PFSK-1 (cell line): ENCODE results near the gene FNIP2.

Experiments used
- FOXP2 ChIP-seq: optimal IDR thresholded peaks from 2 replicates; pipeline ENCODE3; 2011; ENCODE audit warnings: borderline replicate concordance, control low read depth, inconsistent platforms; ENCODE audit not compliant: insufficient read depth; ENCODE audit errors: extremely low read length, extremely low read depth
- POLR2AphosphoS5 ChIP-seq: IDR thresholded peaks from 2 replicates; pipeline ENCODE4 v1.6.1; 2012; ENCODE audit warnings: low read depth, mild to moderate bottlenecking, control low read depth, low read length, moderate library complexity
- REST ChIP-seq, 2 experiments: IDR thresholded peaks; 2 replicates each; pipeline versions ENCODE4 v1.6.1 to v1.8.0; 2011 to 2012; ENCODE audit warnings: low read depth in 2 of 2, low read length in 2 of 2, control low read depth in 1 of 2, inconsistent platforms in 1 of 2, mild to moderate bottlenecking in 1 of 2, moderate library complexity in 1 of 2; ENCODE audit not compliant: insufficient read depth in 1 of 2
- SIN3A ChIP-seq: IDR thresholded peaks from 2 replicates; pipeline ENCODE4 v1.6.1; 2012; ENCODE audit warnings: mild to moderate bottlenecking, low read length, moderate library complexity, borderline replicate concordance; ENCODE audit not compliant: insufficient read depth
- TAF1 ChIP-seq: IDR thresholded peaks from 2 replicates; pipeline ENCODE4 v1.6.1; 2012; ENCODE audit warnings: low read length, control low read depth, borderline replicate concordance; ENCODE audit not compliant: insufficient read depth

FNIP2 gene

GRCh38 chr4:158766434-158767044, 2.3 kb upstream of the FNIP2 start:
- TF ChIP-seq TAF1: no peak
- no peak for TF ChIP-seq POLR2AphosphoS5
- TF ChIP-seq SIN3A: no peak
- TF ChIP-seq REST (IDR thresholded peaks at IDR 0.05; ENCODE audit: insufficient read depth in 1 of 2, low read depth in 2 of 2, low read length in 2 of 2): no peak
- no peak for TF ChIP-seq FOXP2

GRCh38 chr4:158767451-158767850, 1.4 kb upstream of the FNIP2 start:
- TF ChIP-seq REST (IDR thresholded peaks at IDR 0.05; ENCODE audit: insufficient read depth in 1 of 2, low read depth in 2 of 2, low read length in 2 of 2) (no peak), SIN3A (no peak), POLR2AphosphoS5 (no peak), TAF1 (no peak), FOXP2 (no peak)

- TF ChIP-seq TAF1 (no peak), POLR2AphosphoS5 (no peak), FOXP2 (no peak), SIN3A (no peak), REST (IDR thresholded peaks at IDR 0.05; ENCODE audit: insufficient read depth in 1 of 2, low read depth in 2 of 2, low read length in 2 of 2) (no peak)
Observed at GRCh38 chr4:158769175-158769921, 522 bp downstream of the FNIP2 start.

GRCh38 chr4:158770671-158771070, 1.8 kb downstream of the FNIP2 start:
- TF ChIP-seq TAF1 (no peak), POLR2AphosphoS5 (no peak), SIN3A (no peak), REST (IDR thresholded peaks at IDR 0.05; ENCODE audit: insufficient read depth in 1 of 2, low read depth in 2 of 2, low read length in 2 of 2) (no peak), FOXP2 (no peak)
